ENCODE data around the gene SFMBT2.

DNA sequence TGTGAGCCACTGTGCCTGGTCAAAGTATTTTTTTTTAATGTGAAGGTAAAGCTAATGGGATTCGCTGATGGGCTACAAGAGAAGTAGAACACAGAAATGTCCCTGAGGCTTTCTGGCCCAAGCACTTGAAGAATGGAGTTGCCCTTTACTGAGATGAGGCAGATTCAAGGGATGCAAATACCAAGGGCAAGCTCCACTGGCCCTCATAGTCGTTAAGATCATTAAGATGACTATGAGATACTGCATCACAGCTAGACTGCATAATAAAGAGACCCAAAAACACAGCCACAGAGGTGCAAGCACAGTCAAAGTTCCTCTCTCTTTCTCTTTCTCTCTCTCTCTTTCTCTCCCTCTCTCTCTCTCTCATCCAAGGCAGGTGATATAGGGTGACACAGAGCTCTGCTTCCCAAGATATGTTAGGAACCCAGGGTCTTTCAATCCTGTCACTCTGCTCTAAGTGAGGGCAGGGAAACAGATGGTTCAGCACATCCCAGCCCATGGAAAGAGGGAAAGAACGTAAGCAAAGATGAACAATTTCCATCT is 117.4 kb downstream of the SFMBT2 start:
- TF ChIP-seq TAF1 (IDR thresholded peaks at IDR 0.05; ENCODE audit: borderline replicate concordance, low read depth, low read length) (no peak), POLR2A (IDR thresholded peaks at IDR 0.05; ENCODE audit: low read depth, low read length) (no peak)

Measured in GM12892 (cell line).